Uterus (tissue), 4 donors: ENCODE data around the gene ADAMTS17. TPM values are rescaled to one million over a fixed set of nuclear protein-coding genes. Genes with fewer than 3 reads are reported as not detected.

Experiments used
- DNase-seq, 2 donors: peaks; one replicate each; pipeline ENCODE4 v3.0.0-alpha.2; 2019 to 2020
- H3K27ac ChIP-seq, 2 donors: fragments of 200-600 bp; sonication (generic); 1 replicate in 1 of 2; 2 replicates in 1 of 2; pipeline ENCODE4 v1.5.1; 2016 to 2018
- H3K27me3 ChIP-seq, 2 donors: fragments of 200-600 bp; sonication (generic); one replicate each; pipeline ENCODE4 v1.5.1; 2018 to 2019; ENCODE audit warnings: control low read depth in 1 of 2
- H3K36me3 ChIP-seq, 2 donors: fragments of 200-600 bp; sonication (generic); one replicate each; pipeline ENCODE4 v1.5.1; 2019; ENCODE audit warnings: control low read depth in 1 of 2
- H3K4me1 ChIP-seq, 2 donors: fragments of 200-600 bp; sonication (generic); one replicate each; pipeline ENCODE4 v1.5.1; 2018 to 2019; ENCODE audit warnings: control low read depth in 1 of 2
- H3K4me3 ChIP-seq, 2 donors: fragments of 200-600 bp; sonication (generic); 1 replicate in 1 of 2; 2 replicates in 1 of 2; pipeline ENCODE4 v1.5.1; 2018 to 2019; ENCODE audit warnings: mild to moderate bottlenecking in 1 of 2
- H3K9me3 ChIP-seq, 2 donors: fragments of 200-600 bp; sonication (generic); one replicate each; pipeline ENCODE4 v1.5.1; 2019; ENCODE audit warnings: control low read depth in 1 of 2
- CTCF ChIP-seq, 4 experiments: fragments of 200-600 bp in 2 of 4; fragments of 450-650 bp in 2 of 4; sonication (generic) in 2 of 4; IDR thresholded peaks; one replicate each; pipeline ENCODE4 v1.5.1; 2016 to 2019; ENCODE audit warnings: antibody characterized with exemption in 4 of 4, mild to moderate bottlenecking in 2 of 4, moderate library complexity in 1 of 4
- POLR2A ChIP-seq, 2 donors: fragments of 450-650 bp; IDR thresholded peaks; one replicate each; pipeline ENCODE4 v1.6.1; 2016; ENCODE audit warnings: antibody characterized with exemption in 2 of 2, mild to moderate bottlenecking in 1 of 2, moderate library complexity in 1 of 2
- intact Hi-C: fragments of 100-400 bp; cut with DNase I; formaldehyde crosslinking; loops from one replicate; pipeline ENCODE4 v1.15.1; 2023; ENCODE audit warnings: low total_unique reads
- total RNA-seq, 4 donors: library from RNA; depleted of rRNA in 3 of 4; stranded (reverse); fragments of >200 nt in 3 of 4; gene quantifications; one replicate each; pipeline versions ENCODE4 v1.1.0 to v1.2.4, GENCODE V29; 2014 to 2023
- donor health status: DM: yes; HTN: yes; CAD: no.

ADAMTS17 gene
- total RNA-seq, 4 donors from 2014 or later: 3.1 to 17.1 (median 8.1) TPM; not detected in 1

GRCh38 chr15:100131321-100132224 is 210.2 kb downstream of the ADAMTS17 start:
- no peak for TF ChIP-seq POLR2A (IDR thresholded peaks at IDR 0.05)
- TF ChIP-seq CTCF (IDR thresholded peaks at IDR 0.05): peak in 3 of 4 experiments; percentile 6 to 14 (median 10)
- H3K4me1 ChIP-seq: no peaks in the 10 kb centered on the region
- H3K36me3 ChIP-seq: no peaks in the 10 kb centered on the region
- DNase-seq: no peak
- no peak overlapping the region for H3K27ac ChIP-seq
- H3K4me3 ChIP-seq: no peak overlapping the region
- intact Hi-C loops: no loop called here
- no peaks in the 10 kb centered on the region for H3K9me3 ChIP-seq
- H3K27me3 ChIP-seq: no peaks in the 10 kb centered on the region

DNA sequence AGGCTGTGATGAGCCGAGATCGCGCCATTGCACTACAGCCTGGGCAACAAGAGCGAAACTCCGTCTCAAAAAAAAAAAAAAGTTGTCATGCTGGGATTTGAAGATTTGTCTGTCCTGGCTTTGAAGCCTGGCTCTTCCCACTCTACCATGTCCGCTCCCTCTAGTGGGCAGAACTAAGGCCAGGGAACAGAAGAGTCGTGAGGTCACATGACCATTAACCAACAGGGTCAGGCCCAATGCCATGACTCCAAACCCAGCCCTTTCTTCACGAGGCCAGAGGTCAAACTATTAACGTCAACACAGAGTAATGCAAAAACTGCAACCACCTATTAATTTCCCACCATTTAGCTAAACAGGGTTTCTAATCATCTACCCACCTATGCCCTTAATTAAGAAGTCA is 212.1 kb downstream of the ADAMTS17 start:
- intact Hi-C loops: no loop called here
- TF ChIP-seq POLR2A (IDR thresholded peaks at IDR 0.05) (no peak), CTCF (IDR thresholded peaks at IDR 0.05) (no peak)
- H3K36me3 ChIP-seq: no peaks in the 10 kb centered on the region

DNA sequence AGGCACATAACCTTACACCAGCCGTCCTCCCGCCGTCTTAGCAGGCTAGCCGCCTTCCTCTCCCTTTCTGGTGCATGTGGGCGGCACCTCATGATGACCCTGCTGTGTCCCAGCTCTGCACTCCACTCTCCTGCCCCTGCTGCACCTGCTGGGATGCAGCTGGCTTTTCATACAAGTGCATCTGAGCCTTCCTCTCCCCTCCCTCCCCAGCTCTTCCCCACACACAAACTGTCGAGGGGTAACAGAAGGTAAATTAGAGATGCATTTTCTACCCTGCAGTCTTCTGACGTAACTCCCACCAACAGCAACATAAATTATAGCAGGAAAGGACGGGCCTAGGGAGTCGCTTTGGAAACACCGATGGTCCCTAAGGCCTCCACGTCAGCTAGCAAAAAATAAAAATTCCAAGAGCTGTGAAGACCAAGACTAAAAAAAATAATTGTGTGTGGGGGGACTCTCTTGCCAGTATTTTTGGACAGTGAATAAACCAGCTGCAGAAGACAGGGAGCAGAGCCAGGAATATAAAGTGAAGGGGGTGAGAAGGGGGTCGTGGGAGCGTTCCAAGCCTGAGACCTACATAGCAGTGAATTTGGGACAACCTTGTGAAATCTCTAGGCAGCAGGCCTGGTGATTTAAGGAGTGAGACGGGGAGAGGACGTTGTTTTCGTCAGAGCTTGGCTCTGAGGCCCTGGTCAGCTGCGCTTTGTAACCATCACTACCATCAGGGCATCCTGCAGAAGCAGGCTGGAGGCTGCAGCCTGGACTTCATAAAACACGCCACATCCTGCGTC is 216.2 kb downstream of the ADAMTS17 start:
- Histone ChIP-seq H3K4me3 (no peak overlapping the region), H3K27ac (peak overlapping the region; percentile 76 to 80), H3K4me1 (peaks cover 0 to 4% of the 10 kb centered on the region in 2 donors), H3K36me3 (no peaks in the 10 kb centered on the region), H3K27me3 (no peaks in the 10 kb centered on the region), H3K9me3 (no peaks in the 10 kb centered on the region)
- TF ChIP-seq POLR2A (IDR thresholded peaks at IDR 0.05) (no peak), CTCF (IDR thresholded peaks at IDR 0.05) (no peak)
- intact Hi-C loops: no loop called here
- DNase-seq: peak; percentile 94 to 95

More for the DNA sequence above, 212.1 kb downstream of the ADAMTS17 start:
- DNase-seq: no peak
- no peak overlapping the region for H3K27ac ChIP-seq
- peaks cover 0 to 4% of the 10 kb centered on the region in 2 donors for H3K4me1 ChIP-seq
- H3K4me3 ChIP-seq: no peak overlapping the region
- no peaks in the 10 kb centered on the region for H3K27me3 ChIP-seq
- H3K9me3 ChIP-seq: no peaks in the 10 kb centered on the region

DNA sequence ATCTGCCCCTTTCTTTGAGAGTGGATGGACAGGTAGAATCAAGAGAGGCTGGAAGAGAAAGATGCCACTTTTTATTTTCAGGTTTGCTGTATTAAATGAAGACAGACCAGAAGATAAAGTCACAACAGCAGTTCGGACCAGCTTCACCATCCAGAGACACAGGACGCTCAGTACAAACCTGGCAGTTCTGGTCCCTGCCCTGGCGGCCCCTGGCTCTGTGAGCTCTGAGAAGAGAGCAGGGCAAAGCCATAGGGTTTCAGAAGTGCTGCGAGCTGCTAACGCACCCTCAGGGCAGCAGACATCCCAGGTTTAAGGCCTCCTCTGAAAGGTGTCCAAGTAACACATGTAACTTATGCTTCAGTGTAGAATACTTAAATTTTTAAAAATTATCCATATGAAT is 216.8 kb downstream of the ADAMTS17 start:
- no peaks in the 10 kb centered on the region for H3K27me3 ChIP-seq
- H3K9me3 ChIP-seq: no peaks in the 10 kb centered on the region
- H3K4me3 ChIP-seq: no peak overlapping the region
- peak overlapping the region; percentile 76 to 80 for H3K27ac ChIP-seq
- peaks cover 0 to 4% of the 10 kb centered on the region in 2 donors for H3K4me1 ChIP-seq
- TF ChIP-seq POLR2A (IDR thresholded peaks at IDR 0.05) (no peak), CTCF (IDR thresholded peaks at IDR 0.05) (no peak)
- intact Hi-C loops: no loop called here
- DNase-seq: no peak
- no peaks in the 10 kb centered on the region for H3K36me3 ChIP-seq
